Testis (tissue), 3 donors: ENCODE results near the gene GLI1. TPM values are rescaled to one million over a fixed set of nuclear protein-coding genes. Genes with fewer than 3 reads are reported as not detected.
"Not testable (repeated sequence)": the region's sequence is repeated elsewhere in the genome, so short reads cannot be mapped to it uniquely, and the experiment has no call there.

Source experiments
- DNase-seq: peaks from one replicate; pipeline ENCODE4 v3.0.0-alpha.2; 2019
- H3K27ac ChIP-seq, 2 donors: fragments of 200-600 bp; sonication (generic); one replicate each; pipeline ENCODE4 v1.5.1; 2019
- H3K27me3 ChIP-seq: fragments of 200-600 bp; sonication (generic); one replicate; pipeline ENCODE4 v1.5.1; 2019
- H3K36me3 ChIP-seq: fragments of 200-600 bp; sonication (generic); one replicate; pipeline ENCODE4 v1.5.1; 2017; ENCODE audit warnings: low read depth; ENCODE audit errors: missing control alignments
- H3K4me1 ChIP-seq: fragments of 200-600 bp; sonication (generic); one replicate; pipeline ENCODE4 v1.5.1; 2019
- H3K4me3 ChIP-seq, 2 donors: fragments of 200-600 bp; sonication (generic); one replicate each; pipeline ENCODE4 v1.5.1; 2017 to 2019
- H3K9me3 ChIP-seq: fragments of 200-600 bp; sonication (generic); one replicate; pipeline ENCODE4 v1.5.1; 2017
- CTCF ChIP-seq, 3 experiments: fragments of 450-650 bp in 2 of 3; fragments of 200-600 bp in 1 of 3; sonication (generic) in 1 of 3; IDR thresholded peaks; one replicate each; pipeline ENCODE4 v1.5.1; 2016 to 2019; ENCODE audit warnings: antibody characterized with exemption in 3 of 3, mild to moderate bottlenecking in 2 of 3, moderate library complexity in 1 of 3
- POLR2A ChIP-seq: fragments of 450-650 bp; IDR thresholded peaks from one replicate; pipeline ENCODE4 v1.6.1; 2017; ENCODE audit warnings: antibody characterized with exemption, mild to moderate bottlenecking, moderate library complexity
- WGBS, 2 donors: methylation state at CpG; one replicate each; pipeline ENCODE4 v1.1.5; 2018; 5-methylcytosine and 5-hydroxymethylcytosine counted together
- intact Hi-C: fragments of 100-400 bp; cut with DNase I; formaldehyde crosslinking; loops from one replicate; pipeline ENCODE4 v1.15.1; 2023; ENCODE audit warnings: low total_unique reads
- polyA plus RNA-seq: library from polyadenylated mRNA; stranded (reverse); fragments of 350-450 nt; fragmentation: Illumina TruSeq; extraction: RNeasy Lipid Tissue Mini Kit (QIAGEN cat#74804); gene quantifications from one replicate; pipeline ENCODE4 v1.2.3, GENCODE V29; 2014; ENCODE audit warnings: low read depth, low replicate concordance; ENCODE audit not compliant: insufficient read depth
- total RNA-seq, 2 donors: library from RNA; depleted of rRNA; stranded (reverse); fragments of >200 nt; gene quantifications; one replicate each; pipeline ENCODE4 v1.2.3, GENCODE V29; 2016

The GLI1 gene
- total and polyA plus RNA-seq, 3 donors from 2014 or later: 8.3 to 18.0 (median 9.3) TPM

- H3K36me3 ChIP-seq: no peaks in the 10 kb centered on the region
- no peak for DNase-seq
- no peaks in the 10 kb centered on the region for H3K27me3 ChIP-seq
- WGBS, 2 donors: 0 to 38% methylated on average over 1 of the region's 1 CpG
- peaks cover 28% of the 10 kb centered on the region for H3K4me1 ChIP-seq
- intact Hi-C loops: no loop called here
- H3K9me3 ChIP-seq: no peaks in the 10 kb centered on the region
- no peak overlapping the region for H3K4me3 ChIP-seq
- H3K27ac ChIP-seq: peak overlapping the region in 1 of 2 donors; percentile 99
- TF ChIP-seq POLR2A: no peak
- no peak for TF ChIP-seq CTCF (IDR thresholded peaks at IDR 0.05)
Measured at GRCh38 chr12:57517187-57517586, 57.6 kb downstream of the GLI1 start.

- H3K4me3 ChIP-seq, H3K36me3 ChIP-seq, DNase-seq, H3K27me3 ChIP-seq, H3K9me3 ChIP-seq, intact Hi-C loops: not testable (repeated sequence)
- H3K4me1 ChIP-seq: peaks cover 28% of the 10 kb centered on the region
- WGBS, 2 donors: 80 to 82% methylated on average over 10 of the region's 10 CpGs
- peak overlapping the region in 1 of 2 donors; percentile 99 for H3K27ac ChIP-seq
Measured at GRCh38 chr12:57517718-57518117, 58.1 kb downstream of the GLI1 start.

GRCh38 chr12:57518176-57518919, 58.8 kb downstream of the GLI1 start:
- no peak for DNase-seq
- 71 to 84% methylated on average over 8 of the region's 8 CpGs for WGBS, 2 donors

GRCh38 chr12:57518920-57519795, 59.6 kb downstream of the GLI1 start:
- DNase-seq: peak; percentile 26
- intact Hi-C loops: no loop called here
- H3K4me1 ChIP-seq: peaks cover 38% of the 10 kb centered on the region

More at GRCh38 chr12:57518176-57518919, 58.8 kb downstream of the GLI1 start:
- Histone ChIP-seq H3K27ac (peak overlapping the region in 1 of 2 donors; percentile 99), H3K27me3 (no peaks in the 10 kb centered on the region), H3K4me3 (no peak overlapping the region), H3K36me3 (no peaks in the 10 kb centered on the region), H3K9me3 (no peaks in the 10 kb centered on the region), H3K4me1 (peaks cover 30% of the 10 kb centered on the region)
- intact Hi-C loops: no loop called here
- no peak for TF ChIP-seq CTCF (IDR thresholded peaks at IDR 0.05)
- no peak for TF ChIP-seq POLR2A

More at GRCh38 chr12:57518920-57519795, 59.6 kb downstream of the GLI1 start:
- no peaks in the 10 kb centered on the region for H3K9me3 ChIP-seq
- TF ChIP-seq CTCF (IDR thresholded peaks at IDR 0.05): no peak
- TF ChIP-seq POLR2A: no peak
- H3K4me3 ChIP-seq: peak overlapping the region; percentile 90 to 97
- 28 to 32% methylated on average over 7 of the region's 7 CpGs for WGBS, 2 donors
- peak overlapping the region; percentile 97 to 99 for H3K27ac ChIP-seq
- H3K36me3 ChIP-seq: no peaks in the 10 kb centered on the region
- no peaks in the 10 kb centered on the region for H3K27me3 ChIP-seq
